ENCODE measurements around the gene RAPGEF6.
A peak's percentile ranks its signal among the peaks of the same experiment; 100 is the strongest.
"Not testable (repeated sequence)": the region's sequence is repeated elsewhere in the genome, so short reads cannot be mapped to it uniquely, and the experiment has no call there.

The RAPGEF6 gene, protein sequence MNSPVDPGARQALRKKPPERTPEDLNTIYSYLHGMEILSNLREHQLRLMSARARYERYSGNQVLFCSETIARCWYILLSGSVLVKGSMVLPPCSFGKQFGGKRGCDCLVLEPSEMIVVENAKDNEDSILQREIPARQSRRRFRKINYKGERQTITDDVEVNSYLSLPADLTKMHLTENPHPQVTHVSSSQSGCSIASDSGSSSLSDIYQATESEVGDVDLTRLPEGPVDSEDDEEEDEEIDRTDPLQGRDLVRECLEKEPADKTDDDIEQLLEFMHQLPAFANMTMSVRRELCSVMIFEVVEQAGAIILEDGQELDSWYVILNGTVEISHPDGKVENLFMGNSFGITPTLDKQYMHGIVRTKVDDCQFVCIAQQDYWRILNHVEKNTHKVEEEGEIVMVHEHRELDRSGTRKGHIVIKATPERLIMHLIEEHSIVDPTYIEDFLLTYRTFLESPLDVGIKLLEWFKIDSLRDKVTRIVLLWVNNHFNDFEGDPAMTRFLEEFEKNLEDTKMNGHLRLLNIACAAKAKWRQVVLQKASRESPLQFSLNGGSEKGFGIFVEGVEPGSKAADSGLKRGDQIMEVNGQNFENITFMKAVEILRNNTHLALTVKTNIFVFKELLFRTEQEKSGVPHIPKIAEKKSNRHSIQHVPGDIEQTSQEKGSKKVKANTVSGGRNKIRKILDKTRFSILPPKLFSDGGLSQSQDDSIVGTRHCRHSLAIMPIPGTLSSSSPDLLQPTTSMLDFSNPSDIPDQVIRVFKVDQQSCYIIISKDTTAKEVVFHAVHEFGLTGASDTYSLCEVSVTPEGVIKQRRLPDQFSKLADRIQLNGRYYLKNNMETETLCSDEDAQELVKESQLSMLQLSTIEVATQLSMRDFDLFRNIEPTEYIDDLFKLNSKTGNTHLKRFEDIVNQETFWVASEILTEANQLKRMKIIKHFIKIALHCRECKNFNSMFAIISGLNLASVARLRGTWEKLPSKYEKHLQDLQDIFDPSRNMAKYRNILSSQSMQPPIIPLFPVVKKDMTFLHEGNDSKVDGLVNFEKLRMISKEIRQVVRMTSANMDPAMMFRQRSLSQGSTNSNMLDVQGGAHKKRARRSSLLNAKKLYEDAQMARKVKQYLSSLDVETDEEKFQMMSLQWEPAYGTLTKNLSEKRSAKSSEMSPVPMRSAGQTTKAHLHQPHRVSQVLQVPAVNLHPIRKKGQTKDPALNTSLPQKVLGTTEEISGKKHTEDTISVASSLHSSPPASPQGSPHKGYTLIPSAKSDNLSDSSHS (N-terminal part only)

DNA sequence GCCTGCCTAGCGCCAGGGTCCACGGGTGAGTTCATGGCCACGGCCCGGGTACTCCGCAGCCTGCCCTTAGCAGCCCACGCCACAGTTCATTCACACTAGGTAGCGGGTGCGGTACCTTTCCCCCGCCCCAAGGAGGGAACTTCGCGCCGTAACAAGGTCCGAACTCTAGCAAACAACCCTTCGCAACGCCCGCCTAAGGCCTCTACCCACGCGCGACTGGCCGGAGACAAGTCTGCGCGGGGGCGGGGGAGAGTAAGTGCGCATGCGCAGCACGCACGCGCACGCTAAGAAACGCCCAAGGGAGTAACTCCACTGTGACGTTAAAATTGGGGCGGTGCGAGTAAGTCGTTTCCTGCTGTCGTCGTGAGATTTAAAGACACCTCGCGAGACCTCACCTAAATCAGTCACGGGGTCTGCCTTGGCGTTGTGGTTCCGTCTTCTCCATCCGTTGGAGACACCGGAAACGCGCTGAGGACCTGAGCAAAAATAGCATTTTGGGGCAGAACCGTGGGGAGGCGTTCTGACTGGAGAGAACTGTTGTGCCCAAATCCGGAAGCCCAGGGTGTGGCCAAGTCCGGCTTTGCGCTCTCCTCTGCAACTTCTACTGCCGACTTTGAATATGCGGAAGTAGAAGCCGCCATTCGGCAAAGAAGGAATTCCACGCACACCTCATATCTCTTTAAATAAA lies at the start of gene RAPGEF6:
Gene RAPGEF6, minus strand, starts transcription at position 234 of the 688 bp plus-strand sequence. Its CDS starts 199 bp downstream, at position 35.
- peak; percentile 99 for DNase-seq

GRCh38 chr5:131684595-131684994 lies 49.6 kb upstream of the RAPGEF6 start:
- DNase-seq, result no peak

DNA sequence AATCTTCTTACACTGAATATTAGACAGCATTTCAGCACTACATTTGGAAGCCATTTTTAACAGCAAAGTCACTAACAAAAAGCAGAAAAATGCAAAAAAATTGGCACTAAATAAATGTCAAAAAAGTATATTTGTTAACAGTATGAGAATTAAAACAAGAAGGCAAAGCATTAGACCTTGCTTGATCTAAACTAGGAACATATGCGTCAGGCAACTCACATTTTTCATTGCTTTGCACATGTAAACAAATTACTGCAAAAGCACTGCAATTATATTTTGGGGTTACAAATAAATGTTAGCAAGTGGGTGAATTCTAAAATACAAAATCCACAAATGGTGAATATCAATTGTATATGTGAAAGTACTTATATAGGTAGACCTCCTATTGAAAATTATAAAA lies 49.0 kb upstream of the RAPGEF6 start:
- no peak for DNase-seq

- DNase-seq, result no peak
These were observed 47.8 kb upstream of the RAPGEF6 start for GRCh38 chr5:131682826-131683225.

DNA sequence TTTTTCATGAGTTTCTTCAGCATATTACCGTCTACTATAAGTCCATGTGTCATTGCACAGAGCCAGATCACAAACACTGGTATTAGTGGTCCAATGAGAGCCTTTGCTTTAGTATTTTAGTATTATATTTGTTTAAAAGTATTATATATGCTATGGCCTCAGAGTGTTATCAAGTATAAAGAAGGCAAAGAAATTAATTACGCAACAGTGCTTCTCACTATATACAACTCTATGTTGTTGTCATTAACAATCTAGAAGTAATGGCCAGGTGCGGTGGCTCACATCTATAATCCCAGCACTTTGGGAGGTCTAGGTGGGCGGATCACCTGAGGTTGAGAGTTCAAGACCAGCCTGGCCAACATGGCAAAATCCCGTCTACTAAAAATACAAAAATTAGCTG lies 47.1 kb upstream of the RAPGEF6 start:
- DNase-seq, result no peak

- no peak for DNase-seq
These were observed 44.9 kb upstream of the RAPGEF6 start for GRCh38 chr5:131679911-131680310.

GRCh38 chr5:131678273-131678672 lies 43.2 kb upstream of the RAPGEF6 start:
- DNase-seq, result not testable (repeated sequence)

DNA sequence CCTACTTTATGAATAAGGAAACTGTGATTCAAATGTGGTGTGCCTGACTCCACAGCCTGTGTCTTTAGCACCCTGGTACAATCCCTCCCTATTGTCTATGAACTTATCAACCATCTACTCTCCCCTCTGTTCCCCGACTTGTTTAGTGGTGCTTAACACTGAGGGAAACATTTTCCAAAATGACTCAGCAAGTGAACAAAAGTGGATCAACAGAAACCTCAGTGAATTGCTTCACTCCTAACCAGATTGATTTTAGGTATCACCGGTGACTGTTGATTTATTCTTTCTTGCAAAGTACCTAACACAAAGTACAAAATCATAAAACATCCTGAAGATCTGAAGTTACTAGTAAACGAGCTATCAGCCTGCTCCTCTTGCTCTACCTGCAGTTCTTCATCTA lies 42.1 kb upstream of the RAPGEF6 start:
- DNase-seq, result no peak

DNA sequence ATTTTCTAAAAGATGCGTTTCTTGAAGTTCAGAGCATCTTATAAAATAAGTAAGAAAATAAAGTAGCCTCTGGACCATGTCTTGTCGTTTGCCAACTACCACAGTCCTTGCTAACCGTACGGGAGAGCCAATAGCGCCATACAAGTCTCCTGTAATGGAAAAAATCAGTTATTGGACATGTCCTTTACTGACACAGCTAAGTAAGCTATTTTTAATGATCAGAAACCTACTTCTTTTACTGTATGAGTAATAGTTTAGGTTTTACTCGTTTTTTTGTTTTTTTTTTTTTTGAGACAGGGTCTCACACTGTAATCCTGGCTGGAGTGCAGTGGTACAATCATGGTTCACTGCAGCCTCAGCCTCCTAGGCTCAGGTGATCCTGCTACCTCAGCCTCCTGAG lies 37.7 kb upstream of the RAPGEF6 start:
- no peak for DNase-seq

DNA sequence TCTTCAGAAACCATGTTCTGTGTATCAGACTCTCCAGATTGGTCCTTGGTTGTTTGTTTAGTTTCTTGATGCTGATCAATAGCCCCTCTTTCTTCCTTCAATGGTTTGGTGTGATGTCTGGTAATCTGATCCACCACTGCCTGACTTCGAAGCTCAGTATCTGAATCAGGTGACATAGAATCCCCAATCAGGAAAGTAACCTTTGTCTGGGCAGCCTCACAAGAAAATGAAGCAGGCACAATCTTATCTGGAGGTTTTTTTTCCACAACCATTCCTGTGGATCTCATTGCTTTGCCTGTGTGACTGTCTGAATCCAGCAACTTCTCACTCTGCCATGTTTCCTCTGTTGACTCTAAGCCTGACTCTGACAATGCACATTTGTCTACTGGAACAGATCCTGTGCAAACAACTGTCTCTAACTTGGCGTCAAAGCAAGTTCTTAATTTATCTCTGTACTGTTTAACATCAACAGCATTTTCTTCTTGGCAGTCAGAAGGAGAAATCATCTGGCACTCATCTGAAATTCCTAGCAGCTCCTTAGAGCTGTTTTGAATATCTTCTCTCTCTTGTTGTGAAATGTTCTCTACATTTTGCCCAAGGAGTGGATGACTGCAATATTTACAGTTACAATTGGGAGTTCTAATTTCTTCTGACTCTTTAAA lies 37.1 kb upstream of the RAPGEF6 start:
- DNase-seq, result peak; percentile 0

- DNase-seq, result no peak
These were observed 36.4 kb upstream of the RAPGEF6 start for GRCh38 chr5:131671409-131671808.

DNA sequence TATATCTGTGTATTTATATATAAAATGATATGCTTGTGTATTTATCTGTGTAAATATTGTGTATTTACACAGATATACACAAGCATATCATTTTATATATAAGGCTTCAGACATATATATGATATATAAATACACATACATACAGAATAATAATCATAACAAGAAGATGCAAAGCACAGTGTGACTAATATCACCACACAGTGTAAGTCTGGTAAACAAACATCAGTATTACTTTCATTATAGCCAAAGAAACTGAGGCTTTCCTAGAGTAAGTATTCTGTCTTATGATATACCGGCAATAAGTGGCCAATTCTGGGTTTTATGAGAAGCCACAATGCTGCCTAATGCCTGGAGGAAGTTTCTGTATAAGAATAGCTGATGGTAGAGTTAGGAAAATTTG lies 29.9 kb upstream of the RAPGEF6 start:
- no peak for DNase-seq

- no peak for DNase-seq
These were observed 26.9 kb upstream of the RAPGEF6 start for GRCh38 chr5:131661933-131662332.

GRCh38 chr5:131659841-131660240 lies 24.8 kb upstream of the RAPGEF6 start:
- no peak for DNase-seq

DNA sequence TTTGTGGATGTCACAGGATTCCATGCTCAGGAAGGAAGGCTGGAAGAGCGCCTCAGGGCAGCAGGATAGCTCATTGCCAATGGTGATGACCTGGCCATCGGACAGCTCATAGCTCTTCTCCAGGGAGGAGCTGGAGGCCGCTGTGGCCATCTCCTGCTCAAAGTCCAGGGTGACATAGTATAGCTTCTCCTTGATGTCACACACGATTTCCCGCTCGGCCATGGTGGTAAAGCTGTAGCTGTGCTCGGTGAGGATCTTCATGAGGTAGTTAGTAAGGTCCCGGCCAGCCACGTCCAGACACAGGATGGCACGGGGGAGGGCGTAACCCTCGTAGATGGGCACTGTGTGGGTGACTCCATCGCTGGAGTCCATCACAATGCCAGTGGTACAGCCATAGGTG lies 24.3 kb upstream of the RAPGEF6 start:
- DNase-seq, result no peak

DNA sequence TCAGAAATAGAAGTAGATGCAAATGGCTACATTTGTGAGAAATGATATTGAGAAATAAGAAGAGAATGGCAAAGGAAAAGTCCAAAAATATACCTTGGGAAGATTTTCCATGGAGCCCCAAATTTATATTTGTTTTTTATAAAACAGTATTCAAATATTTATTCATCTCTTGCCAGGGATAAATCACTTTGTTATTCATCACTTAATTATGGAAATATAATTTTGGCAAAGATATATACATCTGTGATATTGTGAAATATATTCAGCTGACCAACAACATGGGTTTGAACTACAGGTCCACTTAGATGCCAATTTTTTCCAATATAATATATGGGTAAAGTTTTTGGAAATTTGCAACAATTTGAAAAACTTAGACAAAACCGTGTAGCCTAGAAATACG lies 19.7 kb upstream of the RAPGEF6 start:
- no peak for DNase-seq

DNA sequence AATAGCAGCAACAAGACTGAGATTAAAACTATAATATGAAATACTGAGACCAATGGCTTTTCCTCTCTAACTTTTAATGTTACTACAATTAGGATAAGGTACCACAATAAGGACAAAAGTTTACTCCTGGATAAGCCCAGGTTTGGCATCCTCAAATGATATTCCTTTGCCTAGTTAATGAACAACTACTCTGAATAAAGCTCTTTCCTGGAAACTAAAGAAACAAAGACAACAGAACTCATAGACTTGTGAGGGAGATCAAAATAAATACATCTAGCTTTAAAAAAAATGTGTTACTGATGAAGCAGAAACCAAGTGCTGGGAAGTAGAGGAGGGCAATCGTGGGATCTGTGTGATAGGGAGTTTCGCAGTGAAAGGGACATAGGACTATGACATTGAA lies 19.3 kb upstream of the RAPGEF6 start:
- DNase-seq, result no peak

GRCh38 chr5:131649161-131649560 lies 14.1 kb upstream of the RAPGEF6 start:
- DNase-seq, result no peak

- DNase-seq, result no peak
These were observed 12.2 kb upstream of the RAPGEF6 start for GRCh38 chr5:131647048-131647769.

DNA sequence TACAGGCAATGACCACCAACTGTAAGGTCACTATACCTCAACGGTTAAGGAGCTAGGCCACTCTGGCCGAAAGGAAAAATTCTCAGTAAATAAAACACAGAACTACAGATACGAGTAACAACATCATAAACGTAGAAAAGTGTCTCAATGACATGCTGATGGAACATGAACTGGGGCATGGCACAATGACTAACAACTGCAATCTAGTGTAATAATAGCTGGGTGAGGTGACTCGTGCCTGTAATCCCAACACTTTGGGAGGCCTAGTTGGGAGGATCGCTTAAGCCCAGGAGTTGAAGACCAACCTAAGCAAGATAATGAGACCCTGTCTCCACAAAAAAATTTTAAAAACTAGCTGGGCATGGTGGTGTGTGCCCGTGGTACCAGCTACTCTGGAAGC lies 9.8 kb upstream of the RAPGEF6 start:
- DNase-seq, result no peak

GRCh38 chr5:131644370-131644769 lies 9.3 kb upstream of the RAPGEF6 start:
- DNase-seq, result no peak

Data from NCI-H1436 (cell line).